Fibroblast of peridontal ligament (primary cell): ENCODE measurements around the gene LYRM4.

Experiments used
- DNase-seq: peaks from one replicate; pipeline ENCODE4 v3.0.0-alpha.2; 2010; ENCODE audit errors: extremely low read depth

Gene LYRM4

GRCh38 chr6:5146398-5146797 lies 114.4 kb downstream of the LYRM4 start:
- DNase-seq, result no peak

- peak; percentile 86 for DNase-seq
Measured at GRCh38 chr6:5143634-5144311, 117.0 kb downstream of the LYRM4 start.

GRCh38 chr6:5142915-5143314 lies 117.8 kb downstream of the LYRM4 start:
- no peak for DNase-seq

- DNase-seq, result no peak
Measured at GRCh38 chr6:5142131-5142530, 118.6 kb downstream of the LYRM4 start.

- no peak for DNase-seq
Measured at GRCh38 chr6:5141046-5141445, 119.7 kb downstream of the LYRM4 start.

- no peak for DNase-seq
Measured at GRCh38 chr6:5139828-5140771, 120.7 kb downstream of the LYRM4 start.

GRCh38 chr6:5138995-5139827 lies 121.5 kb downstream of the LYRM4 start:
- DNase-seq, result no peak

GRCh38 chr6:5136851-5137250 lies 123.9 kb downstream of the LYRM4 start:
- DNase-seq, result no peak

GRCh38 chr6:5135788-5136376 lies 124.9 kb downstream of the LYRM4 start:
- no peak for DNase-seq

GRCh38 chr6:5133943-5134342 lies 126.8 kb downstream of the LYRM4 start:
- DNase-seq, result no peak

GRCh38 chr6:5132731-5133130 lies 128.0 kb downstream of the LYRM4 start:
- peak; percentile 73 for DNase-seq

- DNase-seq, result no peak
Measured at GRCh38 chr6:5130135-5130866, 130.4 kb downstream of the LYRM4 start.

- DNase-seq, result no peak
Measured at GRCh38 chr6:5128351-5128750, 132.4 kb downstream of the LYRM4 start.

- no peak for DNase-seq
Measured at GRCh38 chr6:5127106-5127687, 133.6 kb downstream of the LYRM4 start.

- peak; percentile 17 for DNase-seq
Measured at GRCh38 chr6:5126214-5126613, 134.5 kb downstream of the LYRM4 start.

GRCh38 chr6:5125152-5126006 lies 135.4 kb downstream of the LYRM4 start:
- no peak for DNase-seq

- DNase-seq, result no peak
Measured at GRCh38 chr6:5124526-5124925, 136.2 kb downstream of the LYRM4 start.

GRCh38 chr6:5123296-5124143 lies 137.2 kb downstream of the LYRM4 start:
- DNase-seq, result no peak
